GM19035 (cell line): ENCODE measurements around the gene C20orf204.
"Not testable (repeated sequence)": the region's sequence is repeated elsewhere in the genome, so short reads cannot be mapped to it uniquely, and the experiment has no call there.

ENCODE experiments used
- ATAC-seq: cut with Tn5 transposase; IDR thresholded peaks from one replicate; pipeline ENCODE4 v1.9.1; 2021; ENCODE audit not compliant: unreplicated experiment

The C20orf204 gene, protein sequence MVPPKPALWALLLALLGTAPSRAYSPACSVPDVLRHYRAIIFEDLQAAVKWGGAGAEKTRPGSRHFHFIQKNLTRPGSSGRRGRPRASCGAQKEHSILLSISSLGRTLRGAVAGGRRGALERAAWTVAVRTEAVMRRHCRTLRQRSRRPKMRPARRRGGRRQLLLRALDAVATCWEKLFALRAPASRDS

DNA sequence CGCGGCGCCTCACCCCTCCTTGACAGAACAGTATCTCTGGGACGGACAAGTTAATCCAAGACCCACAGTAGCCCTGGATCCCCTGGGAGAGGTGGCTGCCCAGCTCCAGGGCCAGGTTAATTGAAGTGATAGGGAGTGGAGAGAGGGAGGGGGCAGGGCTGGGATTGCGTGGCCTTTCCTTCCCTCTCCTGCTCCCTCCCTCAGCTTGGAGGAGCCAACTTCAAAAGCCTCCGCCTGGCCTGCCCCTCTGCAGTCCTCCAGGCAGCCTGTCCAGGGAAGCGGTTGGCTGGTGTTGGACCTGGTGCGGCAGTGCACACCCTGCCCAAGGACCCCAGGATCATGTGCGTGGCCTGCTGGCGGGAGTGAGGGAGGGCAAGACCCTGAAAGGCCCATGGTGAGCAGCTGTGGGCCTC is at the start of gene C20orf204:
Gene C20orf204, plus strand, starts transcription at position 250 of the 413 bp plus-strand sequence. Its CDS starts 142 bp downstream, at position 392.
- no peak for ATAC-seq

DNA sequence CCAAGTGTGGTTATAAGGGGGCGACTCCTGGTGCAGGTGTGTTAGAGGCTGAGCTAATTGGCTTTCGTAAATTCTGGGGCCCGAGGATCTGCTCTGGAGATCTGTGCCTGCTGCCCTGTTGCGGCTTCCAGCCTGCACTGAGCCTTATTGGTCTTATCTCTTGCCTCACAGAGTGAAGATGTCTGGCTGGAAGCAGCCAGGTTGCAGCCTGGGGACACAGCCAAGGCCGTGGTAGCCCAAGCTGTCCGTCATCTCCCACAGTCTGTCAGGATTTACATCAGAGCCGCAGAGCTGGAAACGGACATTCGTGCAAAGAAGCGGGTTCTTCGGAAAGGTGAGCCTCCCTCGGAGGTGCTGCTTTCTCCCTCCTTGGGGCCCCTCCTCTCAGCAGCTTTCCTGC is 35.1 kb upstream of the C20orf204 start:
- no peak for ATAC-seq

GRCh38 chr20:64001607-64002011 is 34.4 kb upstream of the C20orf204 start:
- no peak for ATAC-seq

- no peak for ATAC-seq
Observed at GRCh38 chr20:64003960-64004725, 31.8 kb upstream of the C20orf204 start.

DNA sequence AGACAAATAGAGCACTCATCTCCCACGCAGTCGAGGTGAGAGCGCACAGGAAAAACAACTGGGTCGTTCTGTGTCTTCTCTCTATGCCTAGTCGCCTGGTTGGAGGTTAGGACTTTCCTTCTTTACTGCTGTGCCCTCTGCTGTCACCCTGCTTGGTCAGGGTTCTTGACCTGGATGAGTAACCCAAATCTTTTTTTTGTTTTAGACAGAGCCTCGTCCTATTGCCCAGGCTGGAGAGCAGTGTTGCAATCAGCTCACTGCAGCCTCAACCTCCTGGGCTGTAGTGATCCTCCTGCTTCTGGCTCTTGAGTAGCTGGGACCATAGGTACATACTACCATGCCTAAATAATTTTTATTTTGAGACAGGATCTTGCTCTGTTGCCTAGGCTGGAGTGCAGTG is 30.6 kb upstream of the C20orf204 start:
- ATAC-seq: no peak

GRCh38 chr20:64006490-64006889 is 29.5 kb upstream of the C20orf204 start:
- no peak for ATAC-seq

GRCh38 chr20:64006902-64007301 is 29.1 kb upstream of the C20orf204 start:
- ATAC-seq: no peak

DNA sequence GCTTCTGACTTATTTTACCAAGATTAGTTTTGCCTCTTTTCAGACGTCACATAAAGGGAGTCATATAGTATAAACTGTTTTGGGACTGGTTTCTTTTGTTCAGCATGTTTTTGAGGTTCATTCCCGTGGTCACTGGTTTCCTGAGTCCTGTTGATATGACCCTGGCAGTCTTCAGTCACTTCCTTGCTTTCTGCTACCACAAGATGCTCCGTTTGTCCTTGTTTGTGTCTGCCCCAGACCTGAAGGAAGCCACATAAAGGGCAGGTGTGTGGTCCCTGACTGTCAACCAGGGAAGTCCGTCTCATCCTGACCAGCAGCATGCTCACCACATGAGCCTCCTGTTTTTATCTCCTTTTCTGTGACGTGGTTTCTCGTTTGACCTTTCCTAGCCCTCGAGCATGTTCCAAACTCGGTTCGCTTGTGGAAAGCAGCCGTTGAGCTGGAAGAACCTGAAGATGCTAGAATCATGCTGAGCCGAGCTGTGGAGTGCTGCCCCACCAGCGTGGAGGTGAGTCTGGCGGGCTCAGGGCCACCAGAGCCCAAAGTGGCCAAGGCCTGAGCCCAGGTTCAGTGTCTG is 26.1 kb upstream of the C20orf204 start:
- no peak for ATAC-seq

DNA sequence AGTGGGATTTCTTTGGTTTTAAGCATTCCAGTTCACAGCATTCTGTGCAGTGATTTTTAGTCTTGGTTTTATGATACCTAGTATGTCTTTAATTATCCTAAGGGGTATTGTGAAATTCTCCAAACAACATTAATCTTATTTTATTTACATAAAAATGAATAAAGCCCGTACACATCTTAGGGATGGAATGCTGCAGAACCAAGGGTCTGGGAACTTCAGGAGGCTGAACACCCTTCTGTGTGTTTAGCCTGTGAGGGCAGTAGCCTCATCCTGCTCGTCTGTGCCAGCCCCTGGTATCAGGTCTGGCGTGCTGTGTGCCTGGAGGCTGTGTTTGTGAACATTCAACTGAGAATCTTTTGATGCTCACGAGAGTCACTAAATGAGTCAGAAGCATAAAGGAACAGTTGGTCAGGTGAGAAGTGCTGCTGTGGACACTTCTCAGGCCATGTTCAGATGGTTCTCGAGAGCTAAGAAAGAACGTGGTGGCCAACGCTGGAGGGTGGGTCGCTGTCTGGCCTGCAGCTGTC is 25.2 kb upstream of the C20orf204 start:
- ATAC-seq: no peak

DNA sequence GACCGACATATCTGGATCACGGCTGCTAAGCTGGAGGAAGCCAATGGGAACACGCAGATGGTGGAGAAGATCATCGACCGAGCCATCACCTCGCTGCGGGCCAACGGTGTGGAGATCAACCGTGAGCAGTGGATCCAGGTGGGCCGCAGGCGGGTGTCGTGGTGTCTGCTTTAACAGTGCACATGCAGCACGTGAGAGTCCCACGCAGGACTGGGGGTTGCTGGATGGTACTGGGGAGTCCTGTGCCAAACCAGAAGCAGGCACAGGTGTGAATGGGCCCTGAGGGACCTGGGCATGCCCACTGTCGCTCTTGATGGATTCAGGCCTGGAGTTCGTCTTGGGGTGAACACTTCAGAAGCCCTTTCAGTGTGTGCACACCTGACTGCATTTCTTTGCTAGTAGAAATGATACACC is 24.6 kb upstream of the C20orf204 start:
- ATAC-seq: no peak

DNA sequence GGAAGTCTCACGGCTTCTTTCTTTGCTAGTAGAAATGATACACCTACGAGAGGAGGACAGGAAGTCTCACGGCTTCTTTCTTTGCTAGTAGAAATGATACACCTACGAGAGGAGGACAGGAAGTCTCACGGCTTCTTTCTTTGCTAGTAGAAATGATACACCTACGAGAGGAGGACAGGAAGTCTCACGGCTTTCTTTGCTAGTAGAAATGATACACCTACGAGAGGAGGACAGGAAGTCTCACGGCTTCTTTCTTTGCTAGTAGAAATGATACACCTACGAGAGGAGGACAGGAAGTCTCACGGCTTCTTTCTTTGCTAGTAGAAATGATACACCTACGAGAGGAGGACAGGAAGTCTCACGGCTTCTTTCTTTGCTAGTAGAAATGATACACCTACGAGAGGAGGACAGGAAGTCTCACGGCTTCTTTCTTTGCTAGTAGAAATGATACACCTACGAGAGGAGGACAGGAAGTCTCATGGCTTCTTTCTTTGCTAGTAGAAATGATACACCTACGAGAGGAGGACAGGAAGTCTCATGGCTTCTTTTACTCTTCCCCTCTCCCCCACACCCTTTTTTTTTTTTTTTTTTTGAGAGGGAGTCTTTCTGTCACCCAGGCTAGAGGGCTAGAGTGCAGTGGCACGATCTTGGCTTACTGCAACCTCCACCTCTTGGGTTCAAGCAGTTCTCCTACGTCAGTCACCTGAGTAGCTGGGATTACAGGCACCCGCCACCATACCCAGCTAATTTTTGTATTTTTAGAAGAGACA is 23.4 kb upstream of the C20orf204 start:
- ATAC-seq: not testable (repeated sequence)

- no peak for ATAC-seq
Observed at GRCh38 chr20:64015635-64016034, 20.3 kb upstream of the C20orf204 start.

- ATAC-seq: no peak
Observed at GRCh38 chr20:64021124-64021975, 14.6 kb upstream of the C20orf204 start.

GRCh38 chr20:64022671-64023360 is 13.2 kb upstream of the C20orf204 start:
- no peak for ATAC-seq

- ATAC-seq: no peak
Observed at GRCh38 chr20:64023361-64024140, 12.4 kb upstream of the C20orf204 start.

GRCh38 chr20:64024141-64024990 is 11.6 kb upstream of the C20orf204 start:
- no peak for ATAC-seq

- ATAC-seq: no peak
Observed at GRCh38 chr20:64025101-64025825, 10.7 kb upstream of the C20orf204 start.
